Kasumi-1 (cell line): Measurements from ENCODE around the gene BHLHA15.
"Not testable (repeated sequence)": the region's sequence is repeated elsewhere in the genome, so short reads cannot be mapped to it uniquely, and the experiment has no call there.

Experiments
- DNase-seq, 2 experiments: peaks; one replicate each; lab custom pipeline; 2025; lab: John Stamatoyannopoulos, UW

Gene BHLHA15

GRCh38 chr7:98210513-98211220 lies 572 bp upstream of the BHLHA15 start:
- no peak for DNase-seq

GRCh38 chr7:98211676-98212531 lies 665 bp downstream of the BHLHA15 start:
- no peak for DNase-seq

DNA sequence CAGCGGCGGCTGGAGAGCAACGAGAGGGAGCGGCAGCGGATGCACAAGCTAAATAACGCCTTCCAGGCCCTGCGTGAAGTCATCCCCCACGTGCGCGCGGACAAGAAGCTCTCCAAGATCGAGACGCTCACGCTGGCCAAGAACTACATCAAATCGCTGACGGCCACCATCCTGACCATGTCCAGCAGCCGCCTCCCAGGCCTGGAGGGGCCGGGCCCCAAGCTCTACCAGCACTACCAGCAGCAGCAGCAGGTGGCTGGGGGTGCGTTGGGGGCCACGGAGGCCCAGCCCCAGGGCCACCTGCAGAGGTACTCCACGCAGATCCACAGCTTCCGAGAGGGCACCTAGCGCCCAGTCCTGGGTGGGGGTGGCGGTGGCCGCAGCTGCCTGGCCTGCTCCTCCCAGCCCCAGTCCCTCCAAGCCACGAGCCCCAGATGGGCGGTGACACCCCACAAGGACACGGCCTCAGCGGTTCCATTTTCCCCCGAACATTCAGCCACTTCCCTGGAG lies 1.3 kb downstream of the BHLHA15 start:
- no peak for DNase-seq

DNA sequence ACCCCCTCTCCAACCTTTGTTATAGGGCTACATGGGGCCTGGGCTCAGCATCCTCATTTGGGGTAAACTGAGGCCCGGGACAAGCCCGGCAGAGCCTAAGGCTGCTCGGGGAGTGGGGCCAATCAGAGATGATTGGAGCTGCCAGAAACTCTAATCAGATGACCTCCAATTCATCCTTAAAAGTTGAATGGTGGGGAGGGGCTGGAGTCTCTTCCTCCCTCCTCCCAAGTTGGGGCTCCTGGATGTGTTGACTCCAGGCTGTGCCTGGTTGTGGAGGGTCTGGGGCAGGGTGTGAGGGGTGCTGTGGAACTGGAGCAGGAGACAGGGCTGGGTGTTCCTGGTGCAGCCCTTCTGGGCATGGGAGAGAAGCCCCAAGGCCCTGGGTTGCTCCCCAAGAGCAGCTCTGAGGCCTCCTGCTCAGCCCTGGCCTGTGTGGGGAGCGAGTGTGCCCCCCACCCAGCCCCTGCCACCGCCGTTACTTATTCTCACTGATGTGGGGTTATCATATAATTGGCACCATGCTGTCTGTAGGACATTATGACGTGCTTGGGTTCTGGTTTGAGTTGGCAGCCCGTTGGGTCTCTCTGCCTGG lies 2.2 kb downstream of the BHLHA15 start:
- no peak for DNase-seq

- DNase-seq: no peak
These were observed 2.9 kb downstream of the BHLHA15 start for GRCh38 chr7:98213888-98214810.

GRCh38 chr7:98214811-98215321 lies 3.6 kb downstream of the BHLHA15 start:
- DNase-seq: no peak

GRCh38 chr7:98215561-98216495 lies 4.6 kb downstream of the BHLHA15 start:
- DNase-seq: no peak

GRCh38 chr7:98216941-98217622 lies 5.8 kb downstream of the BHLHA15 start:
- no peak for DNase-seq

- DNase-seq: peak; percentile 79 to 86
These were observed 6.7 kb downstream of the BHLHA15 start for GRCh38 chr7:98217623-98218582.

DNA sequence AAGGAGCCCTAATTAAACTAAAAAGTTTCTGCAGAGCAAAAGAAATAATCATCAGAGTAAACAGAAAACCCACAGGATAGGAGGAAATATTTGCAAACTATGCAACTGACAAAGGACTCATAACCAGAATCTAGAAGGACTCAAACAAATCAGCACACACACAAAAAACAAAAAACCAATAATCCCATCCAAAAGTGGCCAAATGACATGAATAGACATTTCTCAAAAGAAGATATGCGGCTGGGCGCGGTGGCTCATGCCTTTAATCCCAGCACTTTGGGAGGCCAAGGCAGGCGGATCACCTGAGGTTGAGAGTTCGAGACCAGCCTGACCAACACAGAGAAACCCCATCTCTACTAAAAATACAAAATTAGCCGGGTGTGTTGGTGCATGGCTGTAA lies 8.1 kb downstream of the BHLHA15 start:
- DNase-seq: not testable (repeated sequence)

DNA sequence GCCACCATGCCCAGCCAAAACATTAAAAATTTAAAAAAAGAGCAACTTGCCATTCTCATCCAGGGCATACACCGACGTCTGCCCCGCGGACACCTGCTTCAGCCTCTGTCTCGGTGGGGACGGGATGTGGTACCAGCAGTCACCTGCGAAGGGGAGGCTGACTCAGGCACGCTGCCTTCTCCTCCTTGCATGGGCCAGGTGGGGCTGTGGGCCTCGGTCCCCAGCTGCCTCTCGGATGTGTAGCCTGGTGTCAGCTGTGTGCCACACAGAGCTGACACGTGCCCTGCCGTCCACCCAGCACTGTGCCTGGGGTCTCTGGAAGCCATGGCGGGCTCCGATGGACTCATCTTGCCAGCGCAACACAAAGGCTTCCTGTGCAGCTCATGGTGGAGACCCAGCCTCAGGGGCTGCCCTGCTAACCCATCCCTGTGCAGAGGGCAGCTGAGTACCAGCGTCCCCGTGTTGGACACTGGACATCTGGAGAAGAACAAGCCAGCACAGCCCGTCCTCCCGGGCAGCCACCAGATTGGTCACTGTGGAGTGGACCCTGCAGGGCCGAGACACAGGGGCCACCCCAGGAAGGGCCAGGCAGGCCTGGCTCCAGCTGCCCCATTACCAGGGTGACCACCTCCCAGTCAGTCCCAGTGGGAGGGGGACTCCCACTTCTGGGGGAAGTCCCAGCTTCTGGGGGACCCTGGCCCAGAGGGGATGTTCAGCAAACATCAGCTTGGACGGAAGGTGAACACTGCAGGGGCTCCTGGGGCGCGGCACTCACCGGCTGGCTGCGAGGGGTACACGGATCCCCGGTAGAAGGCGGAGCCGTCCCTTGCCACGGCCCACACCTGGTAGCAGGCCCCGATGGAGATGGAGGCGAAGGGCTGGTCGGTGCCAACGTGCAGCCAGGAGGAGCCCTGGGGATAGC lies 10.6 kb downstream of the BHLHA15 start:
- no peak for DNase-seq

DNA sequence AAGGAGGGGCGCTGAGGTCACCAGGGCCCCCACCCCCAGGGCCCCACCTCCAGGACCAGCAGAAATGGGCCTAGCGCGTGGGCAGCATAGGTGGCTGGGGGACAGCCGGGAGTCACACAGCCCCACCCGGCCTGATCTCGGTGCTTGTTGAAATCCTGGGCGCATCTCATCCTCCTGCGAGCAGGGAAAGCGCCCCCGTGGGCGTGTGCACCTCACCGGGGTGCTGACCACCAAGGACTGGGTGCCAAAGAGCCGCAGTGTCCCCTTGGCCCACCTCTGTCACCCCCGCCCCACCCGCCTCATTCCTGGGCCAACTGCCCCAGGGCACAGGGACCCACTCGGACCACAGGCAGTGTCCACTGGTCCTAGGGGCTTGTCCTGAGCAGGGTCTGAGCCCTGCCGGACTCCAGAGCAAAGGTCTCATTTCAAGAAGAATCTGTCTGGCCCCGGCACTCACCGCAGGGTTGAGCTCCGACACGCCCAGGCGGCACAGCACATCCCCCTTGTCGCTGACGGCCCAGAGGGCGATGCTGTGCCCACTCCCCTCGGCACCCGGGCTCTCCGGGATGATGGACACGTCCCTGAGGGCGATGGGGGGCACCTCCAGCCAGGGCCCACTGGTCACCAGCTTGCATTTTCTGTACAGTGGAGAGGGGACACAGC lies 11.4 kb downstream of the BHLHA15 start:
- DNase-seq: no peak

GRCh38 chr7:98223351-98223897 lies 12.2 kb downstream of the BHLHA15 start:
- DNase-seq: no peak

DNA sequence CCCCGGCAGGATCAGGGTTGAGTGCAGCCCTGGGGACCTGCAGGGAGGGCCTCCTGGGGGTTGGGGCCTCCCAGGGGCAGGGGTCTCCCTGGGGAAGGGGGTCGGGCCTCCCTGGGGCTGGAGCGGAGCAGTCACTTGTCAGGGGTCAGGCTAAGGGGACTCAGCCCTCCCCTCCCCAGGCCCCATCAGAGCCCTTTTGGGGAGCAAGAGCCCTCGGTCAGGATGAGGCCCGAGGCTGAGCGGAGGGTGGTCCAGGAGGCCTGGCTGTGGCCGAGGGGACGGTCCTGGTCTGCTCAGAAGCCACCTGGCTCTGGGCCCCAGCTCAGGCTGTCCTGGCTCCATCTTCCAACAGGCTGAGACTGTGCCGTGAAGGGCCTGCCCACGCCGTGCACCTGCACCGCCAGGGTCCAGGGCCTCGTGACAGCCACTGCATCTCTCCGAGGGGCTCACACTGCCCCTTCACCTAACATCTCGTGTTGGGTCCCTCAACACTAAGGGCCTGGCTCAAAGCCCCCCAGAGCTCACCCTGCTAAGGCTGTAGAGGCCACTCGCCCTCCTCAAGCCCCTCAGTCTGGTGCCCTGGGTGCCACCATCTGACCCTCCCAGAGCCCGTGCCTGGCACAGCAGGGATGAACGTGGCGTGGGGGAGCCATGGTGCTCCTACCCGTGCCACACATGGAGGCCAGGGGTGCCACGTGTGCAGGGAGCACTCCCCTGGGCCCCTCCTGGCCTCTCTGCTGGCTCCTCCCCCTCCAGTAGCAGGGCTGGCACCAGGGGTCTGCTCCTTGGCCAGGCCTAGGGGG lies 12.9 kb downstream of the BHLHA15 start:
- no peak for DNase-seq

- DNase-seq: no peak
These were observed 13.5 kb downstream of the BHLHA15 start for GRCh38 chr7:98224701-98225181.
